ENCODE measurements around the gene OR5AU1.

The OR5AU1 gene

GRCh38 chr14:21123429-21123828 lies 32.4 kb downstream of the OR5AU1 start:
- H3K4me3 ChIP-seq (replicated peaks in 1 of 2; ENCODE audit: low read depth in 2 of 2, low read length in 2 of 2): no peak overlapping the region
- DNase-seq (ENCODE audit: low read depth in 2 of 2): no peak
- no peak for TF ChIP-seq CTCF (IDR thresholded peaks at IDR 0.05; ENCODE audit: low read depth, low read length)

DNA sequence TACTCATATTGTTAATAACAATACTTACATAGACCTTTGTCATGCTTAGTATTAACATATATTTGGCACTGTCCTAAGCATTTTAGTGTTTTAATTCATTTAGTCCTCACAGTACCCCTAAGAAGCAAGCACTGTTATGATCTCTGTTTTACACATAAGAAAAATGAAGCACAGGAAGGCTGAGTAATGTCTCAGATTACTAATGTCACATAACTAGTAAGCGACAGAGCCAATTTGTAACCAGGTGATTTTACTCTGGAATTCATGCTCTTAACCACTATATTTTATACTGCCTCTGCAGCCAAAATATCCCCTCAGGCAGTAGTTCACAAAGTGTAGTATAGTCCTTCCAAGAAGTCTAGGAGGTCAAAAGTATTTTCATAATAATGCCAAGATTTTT lies 34.7 kb downstream of the OR5AU1 start:
- no peak overlapping the region for H3K4me3 ChIP-seq (replicated peaks in 1 of 2; ENCODE audit: low read depth in 2 of 2, low read length in 2 of 2)
- TF ChIP-seq CTCF (IDR thresholded peaks at IDR 0.05; ENCODE audit: low read depth, low read length): no peak
- DNase-seq (ENCODE audit: low read depth in 2 of 2): no peak

DNA sequence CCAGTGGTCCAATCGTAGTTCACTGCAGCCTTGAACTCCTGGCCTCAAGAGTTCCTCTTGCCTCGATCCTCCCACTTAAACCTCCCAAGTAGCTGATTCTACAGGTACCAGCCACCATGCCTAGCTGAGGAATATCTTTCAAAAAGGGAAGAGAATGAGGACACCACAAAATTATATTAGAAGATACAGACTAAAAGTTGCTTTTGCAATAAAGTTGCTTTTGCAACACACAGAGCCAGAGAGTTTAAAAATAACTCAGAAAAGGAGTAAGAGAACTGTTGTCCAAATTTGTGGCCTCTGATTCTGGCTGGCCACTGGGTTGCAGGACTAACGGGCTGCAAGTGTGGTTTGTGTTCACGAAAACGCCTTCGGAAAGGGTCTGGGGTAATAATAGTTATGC lies 35.2 kb downstream of the OR5AU1 start:
- H3K4me3 ChIP-seq (replicated peaks in 1 of 2; ENCODE audit: low read depth in 2 of 2, low read length in 2 of 2): no peak overlapping the region
- no peak for TF ChIP-seq CTCF (IDR thresholded peaks at IDR 0.05; ENCODE audit: low read depth, low read length)
- no peak for DNase-seq (ENCODE audit: low read depth in 2 of 2)

DNA sequence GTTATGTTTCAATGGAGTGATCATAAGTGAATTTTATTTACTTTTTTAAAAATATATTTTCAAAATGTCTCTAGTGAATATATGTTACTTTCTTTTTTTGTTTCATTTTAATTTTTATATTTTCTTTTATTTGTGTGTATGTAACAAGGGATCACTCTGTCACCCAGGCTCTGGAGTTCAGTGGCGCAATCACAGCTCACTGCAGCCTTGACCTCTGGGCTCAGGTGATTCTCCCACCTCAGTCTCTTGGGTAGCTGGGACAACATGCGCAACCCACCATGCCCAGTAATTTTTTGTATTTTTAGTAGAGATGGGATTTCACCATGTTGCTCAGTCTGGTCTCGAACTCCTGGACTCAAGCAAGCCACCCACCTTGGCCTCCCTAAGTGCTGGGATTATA lies 36.9 kb downstream of the OR5AU1 start:
- no peak for DNase-seq (ENCODE audit: low read depth in 2 of 2)
- H3K4me3 ChIP-seq (replicated peaks in 1 of 2; ENCODE audit: low read depth in 2 of 2, low read length in 2 of 2): no peak overlapping the region
- no peak for TF ChIP-seq CTCF (IDR thresholded peaks at IDR 0.05; ENCODE audit: low read depth, low read length)

- no peak for TF ChIP-seq CTCF (IDR thresholded peaks at IDR 0.05; ENCODE audit: low read depth, low read length)
- no peak for DNase-seq (ENCODE audit: low read depth in 2 of 2)
- H3K4me3 ChIP-seq (replicated peaks in 1 of 2; ENCODE audit: low read depth in 2 of 2, low read length in 2 of 2): no peak overlapping the region
These were observed 42.5 kb downstream of the OR5AU1 start for GRCh38 chr14:21113369-21113768.

DNA sequence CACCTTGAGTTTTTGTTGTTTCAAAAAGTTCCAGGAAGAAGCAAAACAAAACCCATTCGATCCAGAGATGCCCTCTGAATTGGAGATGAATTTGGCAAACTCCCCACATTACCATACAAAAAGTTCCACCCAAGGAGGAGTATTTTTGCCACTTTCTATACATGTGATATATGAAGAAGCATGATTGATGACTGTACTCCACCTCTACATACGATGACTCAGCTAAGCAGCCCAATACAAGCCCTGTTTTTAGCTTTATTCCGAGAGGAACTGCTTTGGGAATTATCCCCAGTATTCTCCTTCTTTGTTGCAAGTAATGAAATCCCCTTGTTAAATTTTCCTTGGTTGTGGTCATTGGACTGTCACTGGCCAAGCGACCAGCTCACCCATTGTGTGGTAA lies 43.6 kb downstream of the OR5AU1 start:
- no peak for TF ChIP-seq CTCF (IDR thresholded peaks at IDR 0.05; ENCODE audit: low read depth, low read length)
- H3K4me3 ChIP-seq (replicated peaks in 1 of 2; ENCODE audit: low read depth in 2 of 2, low read length in 2 of 2): no peak overlapping the region
- DNase-seq (ENCODE audit: low read depth in 2 of 2): no peak

DNA sequence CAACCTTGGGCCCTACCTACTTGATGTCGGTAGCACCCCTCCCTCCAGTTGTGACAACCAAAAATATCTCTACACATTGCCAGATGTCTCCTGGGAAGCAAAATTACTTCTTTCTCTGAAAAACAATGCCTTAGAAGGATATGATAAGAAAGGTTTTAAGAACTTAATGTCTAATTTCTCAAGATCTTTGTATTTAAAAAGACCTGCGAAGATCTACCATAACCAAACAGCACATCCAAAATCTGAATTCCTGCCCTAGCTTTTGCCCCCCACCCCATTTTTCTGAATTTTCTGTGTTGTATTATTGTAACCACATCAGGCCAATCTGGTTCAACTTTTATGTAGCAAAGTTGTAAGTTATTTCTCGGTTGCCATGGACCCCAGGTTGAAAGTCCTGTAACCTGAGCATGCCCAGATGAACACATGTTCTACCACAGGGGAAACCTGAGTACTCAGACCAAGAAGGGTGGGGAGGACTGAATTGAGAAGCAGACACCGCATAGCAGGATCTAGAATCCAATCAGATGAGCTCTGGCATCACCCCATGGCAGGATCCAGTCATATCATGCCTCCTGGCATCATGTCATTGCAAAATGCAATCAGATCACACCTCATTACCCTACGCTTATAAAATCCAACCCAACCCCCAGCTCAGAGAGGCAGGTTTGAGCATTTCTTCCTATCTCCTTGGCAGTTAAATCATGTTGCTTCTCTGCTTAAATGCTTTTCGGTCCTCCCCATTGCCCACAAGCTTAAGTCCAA lies 46.3 kb downstream of the OR5AU1 start:
- DNase-seq (ENCODE audit: low read depth in 2 of 2): no peak
- no peak for TF ChIP-seq CTCF (IDR thresholded peaks at IDR 0.05; ENCODE audit: low read depth, low read length)

More for the DNA sequence above, 46.3 kb downstream of the OR5AU1 start:
- H3K4me3 ChIP-seq (replicated peaks in 1 of 2; ENCODE audit: low read depth in 2 of 2, low read length in 2 of 2): no peak overlapping the region
